GM20431 (cell line): Measurements from ENCODE around the gene RABL6.

Experiments
- in situ Hi-C: fragments of 300-500 bp; cut with MseI, MboI; formaldehyde crosslinking; loops from one replicate; pipeline ENCODE4 v1.15.0; 2020; ENCODE audit warnings: low sequenced_read_pairs; ENCODE audit not compliant: unreplicated experiment

The RABL6 gene

GRCh38 chr9:136775191-136775590, 32.6 kb upstream of the RABL6 start:
- in situ Hi-C loops: no loop called here

DNA sequence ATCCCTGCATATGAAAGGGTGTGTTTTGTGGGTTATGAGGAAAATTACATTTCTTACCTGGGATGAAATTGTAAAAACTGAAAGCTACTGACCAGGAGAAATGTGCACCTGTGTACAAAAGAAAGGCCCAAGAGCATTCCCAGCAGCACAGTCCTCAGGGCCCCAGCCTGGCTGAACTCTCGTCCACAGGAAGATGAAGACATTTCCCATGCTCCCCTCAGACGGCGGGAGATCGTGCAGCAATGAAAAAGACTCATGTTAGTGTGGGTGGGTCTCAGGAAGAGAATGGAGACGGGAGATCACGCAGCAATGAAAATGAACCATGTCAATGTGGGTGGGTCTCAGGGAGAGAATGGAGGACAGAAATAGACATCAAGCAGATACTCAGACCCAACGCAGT, 30.8 kb upstream of the RABL6 start:
- in situ Hi-C loops: no loop called here

DNA sequence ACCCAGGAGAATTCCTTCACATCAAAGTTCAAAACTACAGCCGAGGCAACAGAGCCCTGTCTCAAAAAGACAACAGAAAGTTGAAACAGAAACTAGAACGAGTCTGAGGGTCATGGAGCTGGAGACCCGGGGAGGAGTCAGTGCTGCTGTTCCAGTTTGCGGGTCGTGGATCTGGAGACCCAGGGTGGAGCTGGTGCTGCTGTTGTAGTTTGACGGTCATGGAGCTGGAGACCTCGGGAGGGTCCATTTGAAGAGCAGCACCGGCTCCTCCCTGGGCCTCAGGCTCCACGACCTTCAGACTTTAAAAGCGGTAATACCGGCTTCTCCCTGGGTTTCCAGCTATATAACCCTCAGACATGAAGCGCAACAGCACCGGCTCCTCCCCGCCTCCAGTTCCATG, 30.4 kb upstream of the RABL6 start:
- in situ Hi-C loops: no loop called here

- in situ Hi-C loops: loop anchor here (10.0 kb wide), 1 partner anchor 255 kb away; the partner anchor contains the start of gene FUT7
Observed at GRCh38 chr9:136779808-136780207, 27.9 kb upstream of the RABL6 start.

DNA sequence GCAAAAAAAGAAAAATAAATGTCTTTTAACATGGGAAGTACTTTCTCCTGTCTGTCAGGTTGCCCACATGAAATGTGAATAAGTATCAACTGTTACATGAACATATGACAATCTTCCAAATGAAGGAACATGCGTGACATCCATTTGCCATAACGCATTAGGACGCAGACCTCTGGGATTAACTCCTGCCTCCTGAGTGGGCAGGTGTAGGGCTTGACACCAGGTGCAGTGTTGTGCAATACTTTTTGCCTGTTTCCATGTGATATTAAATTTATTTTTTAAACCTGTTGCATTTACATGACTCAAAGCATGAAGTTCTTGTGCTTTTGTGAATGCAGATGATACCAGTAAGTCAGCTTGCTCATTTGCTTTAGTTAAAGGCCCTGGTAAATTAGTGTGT, 25.3 kb upstream of the RABL6 start:
- in situ Hi-C loops: loop anchor here (10.0 kb wide), 1 partner anchor 252 kb away; the partner anchor contains the start of gene FUT7

- in situ Hi-C loops: loop anchor here (10.0 kb wide), 1 partner anchor 250 kb away; the partner anchor contains the start of gene FUT7
Observed at GRCh38 chr9:136784249-136784996, 23.3 kb upstream of the RABL6 start.

DNA sequence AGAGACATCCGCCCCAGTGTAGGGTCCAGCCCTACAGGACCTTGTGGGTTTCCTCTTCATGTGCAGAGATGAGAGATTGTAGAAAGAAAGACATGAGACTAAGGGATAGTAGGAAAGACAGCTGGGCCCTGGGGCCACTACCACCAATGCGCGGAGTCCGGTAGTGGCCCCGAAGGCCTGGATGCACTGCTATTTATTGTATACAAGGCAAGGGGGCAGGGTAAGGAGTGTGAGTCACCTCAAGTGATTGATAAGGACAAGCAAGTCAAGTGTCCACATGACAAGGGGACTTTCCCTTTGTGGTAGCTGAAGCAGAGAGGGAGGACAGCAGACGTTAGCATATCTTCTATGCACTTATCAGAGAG, 22.8 kb upstream of the RABL6 start:
- in situ Hi-C loops: loop anchor here (10.0 kb wide), 1 partner anchor 250 kb away; the partner anchor contains the start of gene FUT7

DNA sequence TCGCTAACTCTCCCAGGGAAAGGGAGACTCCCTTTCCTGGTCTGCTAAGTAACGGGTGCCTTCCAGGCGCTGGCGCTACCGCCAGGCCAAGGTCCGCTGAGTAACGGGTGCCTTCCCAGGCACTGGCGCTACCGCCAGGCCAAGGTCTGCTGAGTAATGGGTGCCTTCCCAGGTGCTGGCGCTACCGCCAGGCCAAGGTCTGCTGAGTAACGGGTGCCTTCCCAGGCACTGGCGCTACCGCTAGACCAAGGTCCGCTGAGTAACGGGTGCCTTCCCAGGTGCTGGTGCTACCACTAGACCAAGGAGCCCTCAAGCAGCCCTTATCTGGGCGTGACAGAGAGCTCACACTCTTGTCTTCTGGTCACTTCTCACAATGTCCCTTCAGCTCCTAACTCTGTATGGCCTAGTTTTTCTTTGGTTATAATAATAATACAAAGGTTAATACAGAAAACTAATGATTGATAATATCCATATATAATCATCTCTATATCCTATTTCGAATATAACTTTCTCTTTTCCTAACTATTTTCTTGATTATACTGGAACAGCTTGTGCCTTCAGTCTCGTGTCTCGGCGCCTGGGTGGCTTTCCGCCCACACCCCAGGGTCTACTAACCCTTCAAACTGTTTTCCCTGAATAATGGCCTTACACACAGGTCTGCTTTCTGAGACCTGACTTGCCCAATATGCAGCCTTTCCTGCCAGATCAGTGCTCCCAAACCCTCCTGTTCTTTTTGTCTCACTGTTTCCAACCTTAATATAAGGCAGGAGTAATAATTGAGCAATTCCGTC, 22.0 kb upstream of the RABL6 start:
- in situ Hi-C loops: loop anchor here (10.0 kb wide), 1 partner anchor 249 kb away; the partner anchor contains the start of gene FUT7

DNA sequence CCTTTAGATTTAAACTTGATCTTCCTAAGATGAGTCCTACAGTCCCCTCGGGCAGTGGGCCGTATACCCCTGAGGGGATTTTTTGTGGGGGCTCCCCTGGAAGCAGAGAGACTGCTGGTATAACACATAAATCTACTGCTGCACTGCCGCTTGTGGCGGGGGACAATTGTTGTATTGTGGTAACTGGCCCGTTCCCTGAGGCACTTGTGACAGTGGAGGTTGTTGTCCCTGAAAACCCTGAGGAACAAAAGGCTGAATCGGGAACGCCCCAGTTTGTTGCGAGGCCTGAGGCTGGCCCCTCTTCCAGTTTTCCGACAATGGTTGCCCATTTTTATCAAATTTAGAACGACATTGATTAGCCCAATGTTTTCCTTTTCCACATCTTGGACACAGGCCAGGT, 21.3 kb upstream of the RABL6 start:
- in situ Hi-C loops: loop anchor here (10.0 kb wide), 1 partner anchor 248 kb away; the partner anchor contains the start of gene FUT7

DNA sequence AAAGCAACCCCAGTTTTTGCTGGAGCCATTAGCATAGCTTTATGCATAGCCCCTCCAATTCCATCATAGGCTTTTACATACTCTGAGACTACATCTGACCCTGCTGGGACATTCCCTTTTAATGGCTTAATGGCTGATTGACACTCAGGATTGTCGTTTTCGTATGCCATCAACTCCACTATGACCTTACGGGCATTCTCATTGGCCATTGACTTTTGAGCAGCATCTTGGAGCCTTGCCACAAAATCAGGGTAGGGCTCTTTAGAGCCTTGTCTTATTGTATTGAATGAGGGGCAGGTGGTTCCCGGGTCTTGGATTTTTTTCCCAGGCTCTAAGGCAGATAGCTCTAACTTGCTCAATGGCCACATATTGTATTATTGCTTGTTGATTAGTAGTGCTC, 20.8 kb upstream of the RABL6 start:
- in situ Hi-C loops: loop anchor here (10.0 kb wide), 1 partner anchor 248 kb away; the partner anchor contains the start of gene FUT7

GRCh38 chr9:136787690-136788400, 19.9 kb upstream of the RABL6 start:
- in situ Hi-C loops: loop anchor here (10.0 kb wide), 1 partner anchor 247 kb away; the partner anchor contains the start of gene FUT7

GRCh38 chr9:136788644-136789522, 18.9 kb upstream of the RABL6 start:
- in situ Hi-C loops: loop anchor here (10.0 kb wide), 1 partner anchor 246 kb away; the partner anchor contains the start of gene FUT7

GRCh38 chr9:136789523-136789937, 18.2 kb upstream of the RABL6 start:
- in situ Hi-C loops: loop anchor here (10.0 kb wide), 1 partner anchor 245 kb away; the partner anchor contains the start of gene FUT7

- in situ Hi-C loops: no loop called here
Observed at GRCh38 chr9:136790640-136791515, 16.9 kb upstream of the RABL6 start, which contains the start of gene TMEM141. TSS of gene TMEM141 (plus strand) at chr9:136791344. CDS start at chr9:136791371, 27 bp downstream.

DNA sequence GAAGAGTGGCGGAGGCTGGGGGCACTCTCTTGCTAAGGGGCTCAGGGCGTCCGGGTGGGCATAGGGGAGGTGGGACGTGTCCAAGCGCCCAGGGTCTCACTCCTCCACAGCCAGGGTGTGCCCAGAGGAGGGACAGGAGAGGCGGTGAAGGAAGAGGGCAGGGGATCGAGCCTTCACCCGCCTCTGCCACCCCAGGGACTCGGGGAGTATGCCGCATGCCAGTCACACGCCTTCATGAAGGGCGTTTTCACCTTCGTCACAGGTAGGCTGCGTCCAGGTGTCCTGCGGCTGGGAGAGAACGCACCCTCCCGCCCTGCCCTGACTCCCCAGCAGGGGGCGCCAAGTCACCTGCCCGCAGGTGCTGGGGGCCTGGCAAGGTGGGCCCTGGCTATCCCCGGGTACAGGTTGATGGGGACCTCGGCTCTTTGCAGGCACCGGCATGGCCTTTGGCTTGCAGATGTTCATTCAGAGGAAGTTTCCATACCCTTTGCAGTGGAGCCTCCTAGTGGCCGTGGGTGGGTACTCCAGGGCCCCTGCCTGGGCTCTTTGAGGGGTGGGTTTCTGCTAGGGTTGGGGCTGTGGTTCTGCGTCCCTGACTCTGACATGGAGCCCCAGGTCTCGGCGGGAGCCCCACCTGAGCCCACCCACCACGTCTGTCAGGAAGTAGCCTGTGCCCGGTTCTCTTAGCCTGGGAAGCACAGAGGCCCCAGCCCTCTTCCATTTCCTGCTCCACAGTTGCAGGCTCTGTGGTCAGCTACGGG, 16.1 kb upstream of the RABL6 start:
- in situ Hi-C loops: no loop called here

- in situ Hi-C loops: no loop called here
Observed at GRCh38 chr9:136792321-136793085, 15.2 kb upstream of the RABL6 start.
